Suprapubic skin (tissue), 3 donors: ENCODE results near the gene APLNR.

Experiments used
- CTCF ChIP-seq, 2 donors: fragments of 200-600 bp in 1 of 2; fragments of 450-650 bp in 1 of 2; sonication (generic) in 1 of 2; IDR thresholded peaks; one replicate each; pipeline ENCODE4 v1.5.1; 2016 to 2019; ENCODE audit warnings: antibody characterized with exemption in 2 of 2, mild to moderate bottlenecking in 1 of 2, moderate library complexity in 1 of 2
- POLR2A ChIP-seq, 2 donors: fragments of 450-650 bp; IDR thresholded peaks; one replicate each; pipeline ENCODE4 v1.6.1; 2017; ENCODE audit warnings: antibody characterized with exemption in 2 of 2, mild to moderate bottlenecking in 2 of 2, moderate library complexity in 2 of 2

- no peak for TF ChIP-seq CTCF (IDR thresholded peaks at IDR 0.05)
- TF ChIP-seq POLR2A (IDR thresholded peaks at IDR 0.05), result no peak
Observed at GRCh38 chr11:57240757-57241156, 3.7 kb upstream of the APLNR start.
